Liver (tissue), 9 donors: ENCODE measurements around the gene ZMAT5. TPM values are rescaled to one million over a fixed set of nuclear protein-coding genes. Genes with fewer than 3 reads are reported as not detected.

Source experiments
- DNase-seq: peaks from one replicate; pipeline ENCODE4 v3.0.0-alpha.2; 2017; ENCODE audit warnings: low spot score
- H3K27ac ChIP-seq, 2 donors: one replicate each; pipeline ENCODE4 v1.7.0; 2013; ENCODE audit warnings: inconsistent platforms in 2 of 2, low read length in 2 of 2, control low read depth in 1 of 2, low read depth in 1 of 2, mild to moderate bottlenecking in 1 of 2
- H3K27me3 ChIP-seq, 4 donors: one replicate each; pipeline versions ENCODE4 v1.6.1 to v1.7.0; 2013; ENCODE audit warnings: low read length in 3 of 4, inconsistent platforms in 1 of 4, mild to moderate bottlenecking in 1 of 4, moderate library complexity in 1 of 4; ENCODE audit not compliant: control insufficient read depth in 4 of 4, insufficient read depth in 4 of 4
- H3K36me3 ChIP-seq, 4 donors: one replicate each; pipeline versions ENCODE4 v1.6.1 to v1.7.0; 2013; ENCODE audit warnings: low read length in 3 of 4, mild to moderate bottlenecking in 3 of 4, low read depth in 1 of 4, moderate library complexity in 1 of 4; ENCODE audit not compliant: control insufficient read depth in 4 of 4, insufficient read depth in 3 of 4
- H3K4me1 ChIP-seq, 4 donors: one replicate each; pipeline versions ENCODE4 v1.6.1 to v1.7.0; 2013; ENCODE audit warnings: low read length in 3 of 4, mild to moderate bottlenecking in 3 of 4, moderate library complexity in 1 of 4; ENCODE audit not compliant: control insufficient read depth in 4 of 4, insufficient read depth in 4 of 4
- H3K4me3 ChIP-seq, 3 donors: one replicate each; pipeline versions ENCODE4 v1.6.1 to v1.7.0; 2013; ENCODE audit warnings: low read length in 3 of 3, control low read depth in 1 of 3, low read depth in 1 of 3, mild to moderate bottlenecking in 1 of 3
- H3K9ac ChIP-seq, 2 donors: one replicate each; pipeline ENCODE4 v1.7.0; 2013; ENCODE audit warnings: low read length in 2 of 2, mild to moderate bottlenecking in 2 of 2, moderate library complexity in 2 of 2, control low read depth in 1 of 2, low read depth in 1 of 2
- H3K9me3 ChIP-seq, 4 donors: one replicate each; pipeline versions ENCODE4 v1.6.1 to v1.7.0; 2013; ENCODE audit warnings: low read length in 3 of 4; ENCODE audit not compliant: control insufficient read depth in 4 of 4
- GABPA ChIP-seq, 2 donors: IDR thresholded peaks in 1 of 2; conservative IDR thresholded peaks in 1 of 2; 2 replicates each; pipeline ENCODE4 v1.6.1; 2016; ENCODE audit warnings: antibody characterized with exemption in 2 of 2, mild to moderate bottlenecking in 1 of 2, moderate library complexity in 1 of 2
- HNF4A ChIP-seq, 2 donors: conservative IDR thresholded peaks; 2 replicates each; pipeline ENCODE4 v1.6.1; 2016; ENCODE audit warnings: antibody characterized with exemption in 2 of 2, mild to moderate bottlenecking in 2 of 2
- JUND ChIP-seq, 2 donors: IDR thresholded peaks; 2 replicates each; pipeline ENCODE4 v1.6.1; 2016; ENCODE audit warnings: antibody characterized with exemption in 2 of 2
- RAD21 ChIP-seq, 2 donors: IDR thresholded peaks; 2 replicates each; pipeline ENCODE4 v1.6.1; 2016; ENCODE audit warnings: antibody characterized with exemption in 2 of 2, mild to moderate bottlenecking in 2 of 2
- RXRA ChIP-seq, 2 donors: IDR thresholded peaks; 2 replicates each; pipeline ENCODE4 v1.6.1; 2017 to 2018; ENCODE audit warnings: antibody characterized with exemption in 2 of 2, mild to moderate bottlenecking in 1 of 2
- TAF1 ChIP-seq: conservative IDR thresholded peaks from 2 replicates; pipeline ENCODE4 v1.6.1; 2016; ENCODE audit warnings: antibody characterized with exemption, mild to moderate bottlenecking
- YY1 ChIP-seq: IDR thresholded peaks from 2 replicates; pipeline ENCODE4 v1.6.1; 2016; ENCODE audit warnings: antibody characterized with exemption, mild to moderate bottlenecking
- WGBS: extraction: QIAGEN DNeasy Blood & Tissue Kit; methylation state at CpG from one replicate; pipeline ENCODE4 v1.1.7; 2013; 5-methylcytosine and 5-hydroxymethylcytosine counted together
- polyA plus RNA-seq, 2 donors: library from polyadenylated mRNA; stranded (reverse) in 1 of 2; unstranded in 1 of 2; fragments of 200-250 nt in 1 of 2; fragments of >200 nt in 1 of 2; fragmentation: Nextera tagmentation in 1 of 2; extraction: Ambion mirVana in 1 of 2; gene quantifications; one replicate each; pipeline versions ENCODE4 v1.2.1 to v1.2.3, GENCODE V29; 2013 to 2015
- total RNA-seq, 2 donors: library from RNA; depleted of rRNA; stranded (reverse); fragments of >200 nt; gene quantifications; one replicate each; pipeline ENCODE4 v1.2.3, GENCODE V29; 2014
- TF ChIP-seq, protein P1 (sequence below): IDR thresholded peaks from 2 replicates; pipeline ENCODE4 v1.6.1; 2016; ENCODE audit warnings: antibody characterized with exemption
- TF ChIP-seq, protein P2 (sequence below): IDR thresholded peaks from 2 replicates; pipeline ENCODE4 v1.6.1; 2016; ENCODE audit warnings: antibody characterized with exemption
- donor health status: healthy.
- donor health status: healthy.
- donor health status: healthy.
- donor health status: healthy.
- donor health status: healthy.

ZMAT5 gene
- total and polyA plus RNA-seq, 4 donors = 9.2 to 18.8 (median 13.5) TPM

DNA sequence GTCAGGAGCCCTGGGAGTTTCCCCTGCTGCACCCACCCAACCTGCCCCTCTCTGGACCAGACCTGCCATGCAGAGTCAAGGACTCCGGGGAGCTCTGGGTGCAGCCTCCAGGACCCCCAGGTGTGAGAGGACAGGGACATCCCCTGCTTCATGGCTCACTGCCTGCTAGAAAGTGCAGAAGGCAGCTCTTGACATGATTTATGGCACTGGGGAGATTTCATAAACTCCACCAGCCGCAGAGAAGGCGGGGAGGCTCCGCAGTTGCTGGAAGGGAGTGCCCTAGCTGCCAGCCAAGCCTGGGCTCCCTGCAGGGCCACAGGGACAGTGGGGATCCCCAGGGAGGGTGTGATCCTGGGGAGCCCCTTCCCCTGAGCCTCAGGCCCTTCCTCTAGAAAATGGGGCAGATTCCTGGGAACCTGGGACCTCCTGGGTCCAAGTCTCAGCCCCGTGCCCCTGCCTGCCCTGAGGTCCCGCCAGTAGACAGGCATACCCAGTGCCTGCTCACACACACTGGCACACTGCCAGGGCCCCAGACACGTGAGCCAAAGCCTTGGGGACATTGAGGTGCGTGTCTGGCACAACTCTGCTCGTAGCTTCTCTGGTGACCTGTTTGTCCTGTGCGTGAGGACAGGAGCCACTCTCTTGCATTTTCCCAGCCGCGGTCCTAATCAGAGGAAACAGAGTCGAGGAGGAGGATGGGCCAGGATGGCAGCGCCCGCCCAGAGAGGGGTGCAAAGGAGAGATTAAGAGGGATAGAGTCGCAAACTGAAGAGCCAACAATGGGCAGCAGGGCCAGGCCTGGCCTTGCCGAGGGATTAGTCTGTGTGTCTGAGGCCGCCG, 33.2 kb downstream of the ZMAT5 start (continued):
- TF ChIP-seq, protein P1, sequence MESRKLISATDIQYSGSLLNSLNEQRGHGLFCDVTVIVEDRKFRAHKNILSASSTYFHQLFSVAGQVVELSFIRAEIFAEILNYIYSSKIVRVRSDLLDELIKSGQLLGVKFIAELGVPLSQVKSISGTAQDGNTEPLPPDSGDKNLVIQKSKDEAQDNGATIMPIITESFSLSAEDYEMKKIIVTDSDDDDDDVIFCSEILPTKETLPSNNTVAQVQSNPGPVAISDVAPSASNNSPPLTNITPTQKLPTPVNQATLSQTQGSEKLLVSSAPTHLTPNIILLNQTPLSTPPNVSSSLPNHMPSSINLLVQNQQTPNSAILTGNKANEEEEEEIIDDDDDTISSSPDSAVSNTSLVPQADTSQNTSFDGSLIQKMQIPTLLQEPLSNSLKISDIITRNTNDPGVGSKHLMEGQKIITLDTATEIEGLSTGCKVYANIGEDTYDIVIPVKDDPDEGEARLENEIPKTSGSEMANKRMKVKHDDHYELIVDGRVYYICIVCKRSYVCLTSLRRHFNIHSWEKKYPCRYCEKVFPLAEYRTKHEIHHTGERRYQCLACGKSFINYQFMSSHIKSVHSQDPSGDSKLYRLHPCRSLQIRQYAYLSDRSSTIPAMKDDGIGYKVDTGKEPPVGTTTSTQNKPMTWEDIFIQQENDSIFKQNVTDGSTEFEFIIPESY = no peak
- no peak for TF ChIP-seq YY1
- TF ChIP-seq, protein P2, sequence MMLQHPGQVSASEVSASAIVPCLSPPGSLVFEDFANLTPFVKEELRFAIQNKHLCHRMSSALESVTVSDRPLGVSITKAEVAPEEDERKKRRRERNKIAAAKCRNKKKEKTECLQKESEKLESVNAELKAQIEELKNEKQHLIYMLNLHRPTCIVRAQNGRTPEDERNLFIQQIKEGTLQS = no peak

DNA sequence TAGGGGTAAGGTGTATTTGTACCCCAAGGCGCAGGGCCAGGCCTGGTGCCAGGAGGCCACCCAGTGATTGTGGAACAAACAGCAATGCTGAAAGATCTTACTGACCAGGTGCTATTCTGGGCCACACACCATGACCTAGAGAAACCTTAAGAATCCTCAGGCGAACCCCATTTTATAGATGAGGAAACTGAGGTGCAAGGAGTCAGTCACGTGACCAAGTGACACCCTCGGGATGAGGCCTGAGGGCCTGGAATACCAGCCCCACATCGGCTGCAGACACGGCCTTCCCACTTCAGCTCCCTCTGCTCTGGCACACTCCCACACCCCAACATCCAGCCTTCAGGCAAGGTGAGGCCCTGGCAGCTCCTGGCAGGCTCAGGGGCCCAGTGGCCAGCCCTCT, 33.9 kb downstream of the ZMAT5 start:
- no peaks in the 10 kb centered on the region for H3K4me1 ChIP-seq
- peaks cover 2 to 26% (median 8%) of the 10 kb centered on the region in 4 donors for H3K36me3 ChIP-seq
- H3K9ac ChIP-seq = no peak overlapping the region
- no peak for TF ChIP-seq RAD21 (IDR thresholded peaks at IDR 0.05)
- no peak for TF ChIP-seq JUND (IDR thresholded peaks at IDR 0.05)
- no peak for TF ChIP-seq HNF4A (conservative IDR thresholded peaks at IDR 0.05)
- no peak overlapping the region for H3K27ac ChIP-seq
- no peaks in the 10 kb centered on the region for H3K27me3 ChIP-seq
- WGBS = 94% methylated on average over 6 of the region's 6 CpGs
- H3K4me3 ChIP-seq = no peak overlapping the region
- no peaks in the 10 kb centered on the region for H3K9me3 ChIP-seq
- no peak for DNase-seq

DNA sequence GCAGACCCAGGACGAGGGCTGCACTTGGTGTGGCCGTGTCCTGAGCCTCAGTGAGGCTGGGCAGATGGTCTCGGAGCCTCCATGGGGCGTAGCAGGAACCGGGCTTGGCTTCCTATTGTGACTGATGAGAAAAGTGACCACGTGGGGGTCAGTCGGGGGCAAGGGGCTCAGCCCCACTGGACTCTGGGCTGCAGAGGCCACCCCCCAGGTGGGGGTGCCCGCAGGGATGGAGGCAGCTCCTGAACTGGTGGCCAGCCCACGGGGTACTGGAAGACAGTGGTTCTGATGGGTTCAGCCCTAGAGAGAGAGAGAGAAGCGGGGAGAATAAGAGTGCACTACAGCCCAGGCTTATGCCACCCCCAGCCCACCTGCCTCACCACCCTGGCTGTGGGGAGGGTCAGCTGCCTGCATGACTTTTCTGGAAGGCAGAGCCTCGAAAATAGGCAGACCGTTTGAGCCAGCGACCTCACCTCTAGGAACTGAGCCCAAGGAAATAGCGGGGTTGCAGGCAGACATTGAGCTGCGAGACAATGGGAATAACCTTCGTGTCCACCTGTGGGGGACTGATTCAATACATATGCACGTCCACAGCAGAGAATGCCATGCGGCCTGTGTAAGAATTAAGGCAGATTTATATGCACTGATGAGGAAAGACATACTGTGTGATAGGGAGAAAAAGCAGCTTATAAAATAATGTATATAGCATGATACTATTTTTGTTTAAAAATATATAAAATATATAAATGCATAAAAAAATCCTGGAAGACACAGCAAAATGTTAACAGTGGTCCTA, 35.6 kb downstream of the ZMAT5 start:
- Histone ChIP-seq H3K27me3 (no peaks in the 10 kb centered on the region), H3K4me3 (no peak overlapping the region), H3K9ac (no peak overlapping the region), H3K9me3 (no peaks in the 10 kb centered on the region), H3K27ac (no peak overlapping the region), H3K4me1 (no peaks in the 10 kb centered on the region), H3K36me3 (peaks cover 2 to 23% (median 8%) of the 10 kb centered on the region in 4 donors)
- 90% methylated on average over 18 of the region's 18 CpGs for WGBS
- no peak for DNase-seq
- TF ChIP-seq RAD21 (IDR thresholded peaks at IDR 0.05) = no peak
- TF ChIP-seq GABPA (IDR thresholded peaks at IDR 0.05 in 1 of 2, conservative IDR thresholded peaks at IDR 0.05 in 1 of 2) = no peak
- TF ChIP-seq YY1 = no peak
- TF ChIP-seq RXRA (IDR thresholded peaks at IDR 0.05) = no peak

DNA sequence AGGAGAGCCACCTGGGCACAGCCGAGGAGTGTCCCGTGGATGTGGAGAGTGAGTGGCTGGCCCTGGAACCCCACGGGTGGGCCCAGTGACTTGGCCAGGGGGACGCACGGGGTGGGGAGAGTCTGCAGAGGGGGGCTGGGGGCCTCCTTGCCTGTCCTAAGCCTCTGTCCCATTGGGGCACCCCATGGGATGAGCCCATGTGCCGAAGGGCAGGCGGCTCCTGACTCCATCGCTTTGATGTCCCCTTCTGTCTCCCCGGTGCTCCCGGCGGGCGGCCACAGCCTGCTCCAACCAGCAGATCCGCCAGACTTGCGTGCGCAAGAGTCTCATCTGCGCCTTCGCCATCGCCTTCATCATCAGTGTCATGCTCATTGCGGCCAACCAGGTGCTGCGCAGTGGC, 37.6 kb downstream of the ZMAT5 start:
- peaks cover 2 to 18% (median 7%) of the 10 kb centered on the region in 4 donors for H3K36me3 ChIP-seq
- no peak overlapping the region for H3K9ac ChIP-seq
- 95% methylated on average over 20 of the region's 20 CpGs for WGBS
- no peaks in the 10 kb centered on the region for H3K4me1 ChIP-seq
- H3K9me3 ChIP-seq = no peaks in the 10 kb centered on the region
- no peaks in the 10 kb centered on the region for H3K27me3 ChIP-seq
- no peak overlapping the region for H3K4me3 ChIP-seq
- no peak overlapping the region for H3K27ac ChIP-seq
- no peak for DNase-seq
- no peak for TF ChIP-seq TAF1
- no peak for TF ChIP-seq YY1
- TF ChIP-seq RAD21 (IDR thresholded peaks at IDR 0.05) = no peak
